DND-41 (cell line): ENCODE measurements around the gene GJB4.

Experiments used
- CTCF ChIP-seq: IDR thresholded peaks from 2 replicates; pipeline ENCODE4 v1.5.1; 2012; ENCODE audit warnings: borderline replicate concordance, low read length, moderate library complexity, mild to moderate bottlenecking; ENCODE audit not compliant: poor library complexity, severe bottlenecking; ENCODE audit errors: extremely low read depth
- EZH2 ChIP-seq: IDR thresholded peaks from 3 replicates; pipeline ENCODE4 v1.6.1; 2012; ENCODE audit warnings: borderline replicate concordance, low read depth, mild to moderate bottlenecking, moderate library complexity, low read length, inconsistent platforms; ENCODE audit not compliant: severe bottlenecking

- no peak for TF ChIP-seq CTCF
- TF ChIP-seq EZH2, result no peak
Measured at GRCh38 chr1:34781071-34781843, 21.7 kb downstream of the GJB4 start, which contains the start of gene GJB3.
